Mononuclear cell (primary cell): ENCODE data around the gene PRIMPOL. TPM values are rescaled to one million over a fixed set of nuclear protein-coding genes. Genes with fewer than 3 reads are reported as not detected.

Source experiments
- H3K27me3 ChIP-seq: 2 replicates; pipeline ENCODE4 v1.6.0; 2011; ENCODE audit warnings: low read length, control low read depth; ENCODE audit not compliant: insufficient read depth
- H3K4me1 ChIP-seq: 2 replicates; pipeline ENCODE4 v1.5.1; 2011; ENCODE audit warnings: mild to moderate bottlenecking, low read length, control low read depth; ENCODE audit not compliant: insufficient read depth
- H3K4me3 ChIP-seq: 2 replicates; pipeline ENCODE4 v1.5.1; 2011; ENCODE audit warnings: mild to moderate bottlenecking, low read length, moderate library complexity
- H3K9me3 ChIP-seq: 2 replicates; pipeline ENCODE4 v1.5.1; 2011; ENCODE audit warnings: low read depth, mild to moderate bottlenecking, control low read depth, low read length
- total RNA-seq: library from RNA; depleted of rRNA; stranded (reverse); fragments of >200 nt; gene quantifications from one replicate; pipeline ENCODE4 v1.2.3, GENCODE V29; 2012

PRIMPOL gene
- total RNA-seq, 1 donor = 8.5 TPM

DNA sequence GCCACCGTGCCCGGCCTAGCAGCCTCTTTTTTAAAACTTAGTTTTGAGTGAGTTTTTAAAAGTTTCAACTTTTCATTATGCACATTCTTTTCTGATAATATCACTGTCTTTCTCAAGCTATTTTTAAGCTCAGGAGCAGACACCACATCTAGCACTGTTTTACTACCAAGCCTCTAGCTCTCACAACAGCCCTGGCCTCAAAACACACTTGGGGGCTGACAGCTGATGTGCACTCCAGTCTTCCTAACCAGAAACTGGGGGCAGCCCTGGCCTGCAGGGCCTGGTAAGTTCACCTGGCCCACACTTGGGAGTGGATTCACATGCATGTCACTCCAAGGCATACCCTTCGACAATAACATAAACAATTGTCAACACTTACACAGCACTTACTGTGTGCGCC is 50.4 kb downstream of the PRIMPOL start:
- Histone ChIP-seq H3K4me3 (no peak overlapping the region), H3K9me3 (no peaks in the 10 kb centered on the region), H3K4me1 (no peaks in the 10 kb centered on the region), H3K27me3 (no peaks in the 10 kb centered on the region)

DNA sequence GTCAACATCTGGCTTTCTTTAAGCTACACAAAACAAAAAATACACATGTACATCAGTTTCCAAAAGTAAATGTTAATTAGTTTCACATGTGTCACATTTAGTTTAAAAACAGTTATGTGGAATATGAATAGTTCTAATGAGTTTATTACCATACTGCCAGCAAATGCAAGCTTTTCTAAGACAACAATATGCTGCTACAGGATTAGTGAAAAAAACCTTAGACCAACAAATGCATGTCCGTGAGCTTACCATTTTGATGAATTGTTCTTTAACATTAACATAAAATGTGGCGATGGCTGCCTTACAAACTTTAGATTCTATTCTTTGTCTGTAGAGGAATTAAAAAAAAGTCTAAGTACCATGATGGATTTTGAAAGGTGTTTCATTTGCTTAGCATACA is 52.6 kb downstream of the PRIMPOL start:
- Histone ChIP-seq H3K27me3 (no peaks in the 10 kb centered on the region), H3K4me3 (no peak overlapping the region), H3K9me3 (no peaks in the 10 kb centered on the region), H3K4me1 (no peaks in the 10 kb centered on the region)

GRCh38 chr4:184705692-184706091 is 56.2 kb downstream of the PRIMPOL start:
- Histone ChIP-seq H3K4me1 (no peaks in the 10 kb centered on the region), H3K27me3 (no peaks in the 10 kb centered on the region), H3K4me3 (no peak overlapping the region), H3K9me3 (no peaks in the 10 kb centered on the region)

- H3K4me3 ChIP-seq = no peak overlapping the region
- no peaks in the 10 kb centered on the region for H3K4me1 ChIP-seq
- H3K9me3 ChIP-seq = no peaks in the 10 kb centered on the region
- H3K27me3 ChIP-seq = no peaks in the 10 kb centered on the region
Measured at GRCh38 chr4:184706453-184706852, 56.9 kb downstream of the PRIMPOL start.

DNA sequence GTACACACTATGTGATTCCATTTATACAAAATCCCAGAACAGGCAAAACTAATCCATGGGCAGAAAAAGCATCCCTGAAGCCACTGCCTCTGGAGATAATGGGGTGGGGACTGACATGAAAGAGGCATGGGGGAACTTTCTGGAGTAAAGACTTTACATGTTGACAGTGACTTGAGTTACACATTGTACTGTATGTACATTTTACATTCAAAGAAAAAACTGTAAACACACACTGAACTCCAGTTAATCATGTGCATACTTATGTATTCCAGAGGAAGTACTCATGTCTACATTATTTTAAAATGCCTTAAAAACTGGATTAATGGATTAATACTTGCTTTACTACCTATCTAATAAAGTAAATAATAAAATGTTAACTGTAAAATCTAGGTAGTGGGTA is 62.8 kb downstream of the PRIMPOL start:
- no peaks in the 10 kb centered on the region for H3K4me1 ChIP-seq
- H3K4me3 ChIP-seq = no peak overlapping the region
- no peaks in the 10 kb centered on the region for H3K27me3 ChIP-seq
- no peaks in the 10 kb centered on the region for H3K9me3 ChIP-seq

DNA sequence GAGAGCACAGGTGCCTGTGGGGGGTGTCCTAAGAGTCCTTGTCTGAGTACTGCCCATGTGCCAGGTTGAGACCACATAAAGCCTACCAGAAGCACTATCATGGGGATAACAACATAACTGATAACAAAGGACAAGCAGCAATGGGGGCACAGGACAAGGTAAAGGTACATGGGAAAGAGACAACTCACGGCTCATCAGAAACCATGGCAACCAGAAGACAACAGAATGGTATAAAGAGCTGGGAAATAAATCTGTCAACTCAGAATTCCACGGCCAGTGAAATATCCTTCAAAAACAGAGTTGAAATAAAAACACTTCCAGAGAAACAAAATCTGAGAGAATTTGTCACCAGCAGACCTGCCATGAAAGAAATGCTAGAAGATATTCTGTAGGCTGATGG is 64.3 kb downstream of the PRIMPOL start:
- Histone ChIP-seq H3K4me3 (no peak overlapping the region), H3K27me3 (no peaks in the 10 kb centered on the region), H3K9me3 (no peaks in the 10 kb centered on the region), H3K4me1 (no peaks in the 10 kb centered on the region)

DNA sequence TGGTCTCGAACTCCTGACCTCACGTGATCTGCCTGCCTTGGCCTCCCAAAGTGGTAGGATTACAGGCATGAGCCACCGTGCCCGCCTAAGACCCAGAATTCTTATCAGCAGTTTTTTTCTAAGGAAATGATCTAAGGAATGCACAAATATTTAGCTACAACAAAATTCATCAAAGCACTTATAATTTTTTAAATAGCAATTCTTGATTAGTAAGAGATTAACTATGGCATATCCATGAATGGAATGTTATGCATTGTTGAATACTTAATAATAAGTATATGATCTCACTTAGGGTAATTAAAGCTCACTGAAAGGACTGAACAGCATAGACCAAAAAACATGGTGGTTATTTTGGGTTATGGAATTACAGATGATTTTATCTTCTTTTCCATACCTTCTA is 66.0 kb downstream of the PRIMPOL start:
- Histone ChIP-seq H3K9me3 (no peaks in the 10 kb centered on the region), H3K4me1 (no peaks in the 10 kb centered on the region), H3K27me3 (no peaks in the 10 kb centered on the region), H3K4me3 (no peak overlapping the region)

DNA sequence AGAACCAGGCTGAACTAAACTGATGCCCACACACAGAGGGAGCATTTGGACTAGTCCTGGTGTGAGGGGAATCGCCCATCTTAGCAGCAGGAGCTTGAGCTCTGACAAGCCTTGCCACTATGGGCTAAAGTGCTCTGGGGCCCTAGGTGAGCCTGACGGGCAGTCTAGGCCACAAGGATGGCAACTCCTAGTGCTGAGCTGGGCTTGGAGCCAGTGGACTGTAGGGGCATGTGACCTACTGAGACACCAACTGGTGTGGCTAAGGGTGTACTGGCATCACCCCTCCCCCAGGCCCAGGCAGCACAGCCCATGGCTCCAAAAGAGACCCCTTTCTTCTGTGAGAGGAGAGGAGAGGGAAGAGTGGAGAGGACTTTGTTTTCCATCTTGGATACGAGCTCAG is 69.9 kb downstream of the PRIMPOL start:
- no peaks in the 10 kb centered on the region for H3K27me3 ChIP-seq

DNA sequence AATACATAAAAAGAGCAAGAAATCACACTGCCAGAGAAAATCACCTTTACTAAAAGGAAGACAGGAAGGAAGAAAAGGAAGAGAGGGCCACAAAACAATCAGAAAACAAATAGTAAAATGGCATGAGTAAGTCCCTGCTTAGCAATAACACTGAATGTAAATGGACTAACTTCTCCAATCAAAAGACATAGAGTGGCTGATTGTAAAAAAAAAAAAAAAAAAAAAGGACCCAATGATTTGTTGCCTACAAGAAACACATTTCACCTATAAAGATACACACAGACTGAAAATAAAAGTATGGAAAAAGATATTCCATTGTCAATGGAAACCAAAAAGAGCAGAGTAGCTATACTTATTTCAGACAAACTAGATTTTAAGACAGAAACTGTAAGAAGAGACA is 71.7 kb downstream of the PRIMPOL start:
- Histone ChIP-seq H3K27me3 (no peaks in the 10 kb centered on the region), H3K4me1 (no peaks in the 10 kb centered on the region), H3K4me3 (no peak overlapping the region), H3K9me3 (peaks cover 9% of the 10 kb centered on the region)

More for the DNA sequence above, 69.9 kb downstream of the PRIMPOL start:
- Histone ChIP-seq H3K9me3 (peaks cover 9% of the 10 kb centered on the region), H3K4me1 (no peaks in the 10 kb centered on the region), H3K4me3 (no peak overlapping the region)

DNA sequence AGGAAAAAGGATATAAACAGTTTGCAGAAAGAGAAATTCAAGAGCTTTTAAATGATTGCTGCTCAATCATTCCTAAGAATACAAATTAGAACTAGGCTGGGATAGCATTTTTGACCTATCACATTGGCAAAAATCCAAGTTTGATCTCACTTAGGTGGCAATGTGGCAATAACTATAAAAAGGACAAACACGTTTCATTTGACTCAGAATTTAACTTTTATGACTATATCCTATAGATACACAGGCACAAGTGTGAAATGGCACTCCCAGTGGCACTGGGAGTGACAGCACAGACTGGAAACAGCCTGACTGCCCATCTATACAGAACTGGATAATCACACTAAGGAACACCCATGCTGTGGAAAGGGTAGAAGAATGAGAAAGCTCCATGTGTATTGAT is 73.3 kb downstream of the PRIMPOL start:
- no peaks in the 10 kb centered on the region for H3K27me3 ChIP-seq
- peaks cover 9% of the 10 kb centered on the region for H3K9me3 ChIP-seq
- H3K4me1 ChIP-seq = peaks cover 3% of the 10 kb centered on the region
- no peak overlapping the region for H3K4me3 ChIP-seq

DNA sequence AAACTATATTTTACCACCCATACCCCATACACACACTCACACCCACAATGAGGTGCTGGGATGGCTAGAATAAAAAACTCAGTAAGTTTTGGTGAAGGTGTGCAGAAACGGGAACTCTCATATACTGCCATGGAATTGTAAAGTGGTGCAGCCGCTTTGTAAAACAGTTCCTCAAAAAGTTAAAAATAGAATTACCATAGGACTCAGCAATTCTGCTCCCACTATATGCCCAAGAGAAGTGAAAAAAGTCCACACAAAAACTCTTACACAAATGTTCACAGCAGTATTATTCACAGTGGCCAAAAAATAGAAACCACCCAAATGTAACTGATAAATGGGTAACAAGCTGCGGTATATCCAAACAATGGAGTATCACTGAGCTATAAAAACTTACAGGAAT is 77.9 kb downstream of the PRIMPOL start:
- Histone ChIP-seq H3K9me3 (no peaks in the 10 kb centered on the region), H3K4me3 (no peak overlapping the region), H3K27me3 (no peaks in the 10 kb centered on the region), H3K4me1 (peaks cover 5% of the 10 kb centered on the region)

DNA sequence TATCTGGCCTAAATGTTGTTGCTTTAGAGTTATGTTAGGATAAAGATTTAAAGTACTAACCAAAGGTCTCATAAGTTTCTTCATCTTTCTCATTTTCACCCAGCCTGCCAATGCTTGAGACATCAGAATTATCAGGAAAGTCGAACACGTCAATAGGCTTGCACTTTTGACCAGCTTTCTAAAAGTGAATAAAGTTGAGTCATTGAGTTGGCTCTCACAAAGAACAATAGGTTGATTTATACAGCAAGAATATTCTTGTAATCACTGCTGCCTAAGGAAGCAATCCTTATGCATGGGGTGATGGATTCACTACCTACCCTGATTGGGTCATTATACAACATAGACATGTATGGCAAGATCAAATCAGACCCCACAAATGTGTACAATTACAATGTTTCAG is 79.3 kb downstream of the PRIMPOL start:
- Histone ChIP-seq H3K4me3 (no peak overlapping the region), H3K4me1 (peaks cover 15% of the 10 kb centered on the region), H3K9me3 (no peaks in the 10 kb centered on the region), H3K27me3 (no peaks in the 10 kb centered on the region)

- Histone ChIP-seq H3K4me3 (no peak overlapping the region), H3K4me1 (peaks cover 15% of the 10 kb centered on the region), H3K27me3 (no peaks in the 10 kb centered on the region), H3K9me3 (no peaks in the 10 kb centered on the region)
Measured at GRCh38 chr4:184729946-184730345, 80.4 kb downstream of the PRIMPOL start.

DNA sequence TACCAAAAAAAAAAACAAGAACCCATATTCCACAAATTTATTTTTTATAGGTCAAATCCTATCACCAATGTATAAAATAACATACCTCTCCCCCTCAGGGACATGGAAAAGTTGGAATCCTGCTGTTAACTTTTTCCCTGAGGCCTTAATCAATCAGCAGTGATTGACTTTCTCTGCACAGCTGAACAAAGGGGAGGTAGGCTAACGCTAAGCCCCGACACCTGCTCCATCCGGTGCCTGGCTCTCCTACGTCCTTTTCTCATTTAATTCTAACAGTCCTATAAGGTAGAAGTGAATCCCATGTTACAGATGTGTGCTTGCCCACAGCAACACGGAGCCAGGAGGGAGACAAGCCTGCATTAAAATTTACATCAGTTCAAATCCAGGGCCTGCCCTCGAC is 81.5 kb downstream of the PRIMPOL start:
- Histone ChIP-seq H3K27me3 (no peaks in the 10 kb centered on the region), H3K4me3 (no peak overlapping the region), H3K9me3 (no peaks in the 10 kb centered on the region), H3K4me1 (peaks cover 15% of the 10 kb centered on the region)

GRCh38 chr4:184732126-184732525 is 82.6 kb downstream of the PRIMPOL start:
- H3K4me1 ChIP-seq = peaks cover 15% of the 10 kb centered on the region
- no peaks in the 10 kb centered on the region for H3K9me3 ChIP-seq
- H3K27me3 ChIP-seq = no peaks in the 10 kb centered on the region

DNA sequence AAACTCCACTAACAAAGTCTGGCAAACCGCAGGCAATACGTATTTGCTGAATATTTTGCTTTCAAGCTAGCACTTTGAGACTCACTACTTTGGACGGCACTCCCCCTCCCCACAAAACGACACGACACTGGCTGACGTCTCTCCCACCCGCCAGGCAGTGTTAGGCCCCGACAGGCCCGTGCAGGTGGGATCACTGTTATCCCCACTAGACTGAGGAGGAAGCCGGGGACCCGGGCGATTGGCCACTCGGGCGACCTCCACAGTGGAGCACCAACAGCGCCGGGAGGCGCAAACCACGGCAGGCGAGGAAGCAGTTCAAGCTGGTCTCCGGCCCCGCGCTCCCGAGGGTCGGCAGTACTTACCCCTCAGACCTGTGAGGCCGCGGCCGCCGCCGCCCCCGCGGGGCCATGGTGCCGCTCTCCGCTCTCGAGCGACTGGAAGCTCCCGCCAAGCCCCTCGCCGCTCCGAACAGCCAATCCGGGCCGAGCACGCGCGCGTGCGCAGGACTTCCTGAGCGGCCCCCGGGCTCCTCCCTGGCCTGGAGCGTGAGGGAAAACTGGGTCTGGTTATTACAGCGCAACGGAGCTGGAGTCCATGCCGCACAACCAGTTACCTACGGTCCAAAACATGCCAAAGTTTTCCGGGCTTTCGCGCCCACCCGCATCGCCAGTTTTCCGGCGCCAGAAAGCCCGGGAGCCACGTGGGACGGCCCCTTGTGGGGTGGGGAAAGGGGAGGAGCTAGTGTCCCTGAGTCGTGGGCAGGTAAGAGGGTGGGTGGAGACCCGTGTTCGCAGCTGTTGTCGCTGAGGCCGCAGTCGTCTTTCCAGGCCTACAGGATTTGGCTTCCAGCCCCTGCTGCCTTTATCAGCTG is 84.4 kb downstream of the PRIMPOL start, which contains the start of gene CENPU:
Gene CENPU (minus strand): TSS at position 443 of the 871 bp plus-strand sequence. CDS start 34 bp downstream, at position 409.
- peaks cover 14% of the 10 kb centered on the region for H3K4me1 ChIP-seq
- no peaks in the 10 kb centered on the region for H3K9me3 ChIP-seq
- H3K27me3 ChIP-seq = no peaks in the 10 kb centered on the region
- H3K4me3 ChIP-seq = peak within 1 kb of the TSS; percentile 68

More at GRCh38 chr4:184732126-184732525, 82.6 kb downstream of the PRIMPOL start:
- H3K4me3 ChIP-seq = no peak overlapping the region
